H9 (cell line): ENCODE data around the gene USP7. TPM values are rescaled to one million over a fixed set of nuclear protein-coding genes. Genes with fewer than 3 reads are reported as not detected.

Experiments
- DNase-seq: peaks from one replicate; pipeline ENCODE4 v3.0.0-alpha.2; 2017
- H2AFZ ChIP-seq: one replicate; pipeline ENCODE4 v1.6.1; 2013; ENCODE audit warnings: mild to moderate bottlenecking, low read length, control low read depth, moderate library complexity
- H2AK5ac ChIP-seq: 2 replicates; pipeline ENCODE4 v1.6.1; 2013; ENCODE audit warnings: low read length, control low read depth, mixed read lengths; ENCODE audit not compliant: insufficient read length
- H2BK120ac ChIP-seq: one replicate; pipeline ENCODE4 v1.6.1; 2013; ENCODE audit warnings: low read depth, mild to moderate bottlenecking, low read length, control low read depth, inconsistent platforms; ENCODE audit not compliant: poor library complexity, severe bottlenecking
- H2BK12ac ChIP-seq: 2 replicates; pipeline ENCODE4 v1.6.1; 2013; ENCODE audit warnings: low read length, control low read depth, mixed read lengths, low read depth; ENCODE audit not compliant: insufficient read length
- H2BK15ac ChIP-seq: 2 replicates; pipeline ENCODE4 v1.6.1; 2013; ENCODE audit warnings: low read depth, low read length, control low read depth
- H2BK20ac ChIP-seq: one replicate; pipeline ENCODE4 v1.6.1; 2013; ENCODE audit warnings: low read depth, mild to moderate bottlenecking, low read length, control low read depth, inconsistent platforms; ENCODE audit not compliant: poor library complexity, severe bottlenecking
- H2BK5ac ChIP-seq: 2 replicates; pipeline ENCODE4 v1.6.1; 2013; ENCODE audit warnings: low read length, control low read depth, mixed read lengths; ENCODE audit not compliant: insufficient read length
- H3K14ac ChIP-seq: 2 replicates; pipeline ENCODE4 v1.6.1; 2013; ENCODE audit warnings: low read length, control low read depth; ENCODE audit not compliant: insufficient read depth
- H3K18ac ChIP-seq: 2 replicates; pipeline ENCODE4 v1.6.1; 2013; ENCODE audit warnings: low read depth, mild to moderate bottlenecking, mixed read lengths, low read length, control low read depth; ENCODE audit not compliant: insufficient read length
- H3K23ac ChIP-seq: 2 replicates; pipeline ENCODE4 v1.6.1; 2013; ENCODE audit warnings: low read length, control low read depth, mixed read lengths, low read depth; ENCODE audit not compliant: insufficient read length
- H3K23me2 ChIP-seq: 2 replicates; pipeline ENCODE4 v1.6.1; 2013; ENCODE audit warnings: low read depth, mild to moderate bottlenecking, mixed read lengths, low read length, control low read depth; ENCODE audit not compliant: insufficient read length, poor library complexity, severe bottlenecking
- H3K27ac ChIP-seq: 2 replicates; pipeline ENCODE4 v1.5.1; 2013; ENCODE audit warnings: low read length, control low read depth, mixed read lengths, low read depth; ENCODE audit not compliant: insufficient read length
- H3K27me3 ChIP-seq: 2 replicates; pipeline ENCODE4 v1.6.1; 2013; ENCODE audit warnings: low read length, control low read depth, inconsistent platforms; ENCODE audit not compliant: insufficient read depth
- H3K4ac ChIP-seq: 2 replicates; pipeline ENCODE4 v1.6.1; 2013; ENCODE audit warnings: low read depth, mild to moderate bottlenecking, control low read depth, inconsistent platforms, low read length, moderate library complexity
- H3K4me1 ChIP-seq: 2 replicates; pipeline ENCODE4 v1.6.1; 2013; ENCODE audit warnings: low read length, control low read depth, inconsistent platforms; ENCODE audit not compliant: insufficient read depth
- H3K4me2 ChIP-seq: 2 replicates; pipeline ENCODE4 v1.6.1; 2013; ENCODE audit warnings: low read length, control low read depth, mixed read lengths; ENCODE audit not compliant: insufficient read length, insufficient read depth
- H3K56ac ChIP-seq: 2 replicates; pipeline ENCODE4 v1.6.1; 2013; ENCODE audit warnings: low read depth, mild to moderate bottlenecking, mixed read lengths, low read length, control low read depth; ENCODE audit not compliant: insufficient read length
- H3K79me1 ChIP-seq: 2 replicates; pipeline ENCODE4 v1.6.1; 2013; ENCODE audit warnings: low read depth, mild to moderate bottlenecking, moderate library complexity, low read length, control low read depth, inconsistent platforms; ENCODE audit not compliant: insufficient read depth, poor library complexity, severe bottlenecking
- H3K79me2 ChIP-seq: 2 replicates; pipeline ENCODE4 v1.6.1; 2013; ENCODE audit warnings: low read length, control low read depth, inconsistent platforms; ENCODE audit not compliant: insufficient read depth
- H3K9ac ChIP-seq: 2 replicates; pipeline ENCODE4 v1.6.1; 2013; ENCODE audit warnings: low read length, control low read depth, mixed read lengths; ENCODE audit not compliant: insufficient read length; ENCODE audit errors: extremely low read depth
- H3K9me3 ChIP-seq: one replicate; pipeline ENCODE4 v1.6.1; 2013; ENCODE audit warnings: low read depth, low read length, inconsistent platforms; ENCODE audit not compliant: control insufficient read depth
- H3T11ph ChIP-seq: one replicate; pipeline ENCODE4 v1.6.1; 2013; ENCODE audit warnings: mild to moderate bottlenecking, low read length, control low read depth, inconsistent platforms
- H4K20me1 ChIP-seq: one replicate; pipeline ENCODE4 v1.6.1; 2013; ENCODE audit not compliant: control insufficient read depth, insufficient read length, insufficient read depth
- H4K5ac ChIP-seq: 2 replicates; pipeline ENCODE4 v1.6.1; 2013; ENCODE audit warnings: low read depth, mild to moderate bottlenecking, mixed read lengths, low read length, control low read depth; ENCODE audit not compliant: insufficient read length
- H4K8ac ChIP-seq: replicated peaks from 2 replicates; pipeline ENCODE4 v1.6.1; 2013; ENCODE audit warnings: low read length, control low read depth, mixed read lengths, low read depth; ENCODE audit not compliant: insufficient read length
- H4K91ac ChIP-seq: 2 replicates; pipeline ENCODE4 v1.6.1; 2013; ENCODE audit warnings: low read depth, mild to moderate bottlenecking, moderate library complexity, mixed read lengths, low read length, control low read depth; ENCODE audit not compliant: insufficient read length
- H3K27ac Mint-ChIP-seq, 3 experiments: 2 replicates in 2 of 3; 3 replicates in 1 of 3; pipeline ENCODE4 v1.8.0; 2020 to 2021; ENCODE audit warnings: mixed read lengths in 3 of 3, mild to moderate bottlenecking in 1 of 3, moderate library complexity in 1 of 3
- H3K27me3 Mint-ChIP-seq: 2 replicates; pipeline ENCODE4 v1.8.0; 2021; ENCODE audit warnings: low read depth, mild to moderate bottlenecking, moderate library complexity, mixed read lengths
- H3K36me3 Mint-ChIP-seq, 3 experiments: 2 replicates in 2 of 3; 3 replicates in 1 of 3; pipeline ENCODE4 v1.8.0; 2020 to 2021; ENCODE audit warnings: low read depth in 3 of 3, mixed read lengths in 3 of 3; ENCODE audit not compliant: insufficient read depth in 1 of 3
- H3K4me1 Mint-ChIP-seq, 2 experiments: 2 replicates each; pipeline ENCODE4 v1.8.0; 2020; ENCODE audit warnings: mixed read lengths in 2 of 2
- H3K4me3 Mint-ChIP-seq, 2 experiments: 2 replicates in 1 of 2; 3 replicates in 1 of 2; pipeline ENCODE4 v1.8.0; 2020 to 2021; ENCODE audit warnings: mild to moderate bottlenecking in 2 of 2, mixed read lengths in 2 of 2, moderate library complexity in 1 of 2
- H3K9me3 Mint-ChIP-seq, 2 experiments: 2 replicates in 1 of 2; 3 replicates in 1 of 2; pipeline ENCODE4 v1.8.0; 2020; ENCODE audit warnings: mild to moderate bottlenecking in 2 of 2, mixed read lengths in 2 of 2, moderate library complexity in 1 of 2
- WGBS: extraction: QIAGEN DNeasy Blood & Tissue Kit; methylation state at CpG from one replicate; pipeline ENCODE4 v1.1.7; 2013; ENCODE audit warnings: missing lambda C conversion rate, low lambda C conversion rate, mixed read lengths; ENCODE audit not compliant: insufficient read length; ENCODE audit errors: extremely low coverage; 5-methylcytosine and 5-hydroxymethylcytosine counted together
- total RNA-seq: library from RNA; stranded (reverse); gene quantifications from 2 replicates; pipeline ENCODE4 v1.2.1, GENCODE V29; 2021
- TF ChIP-seq, protein P1 (sequence below): fragments of 200-600 bp; sonication (generic); conservative IDR thresholded peaks from 3 replicates; pipeline ENCODE4 v1.8.0; 2021; ENCODE audit warnings: antibody characterized with exemption, mild to moderate bottlenecking

USP7 gene
- total RNA-seq, 1 experiment from 2014 or later, result 192 TPM

DNA sequence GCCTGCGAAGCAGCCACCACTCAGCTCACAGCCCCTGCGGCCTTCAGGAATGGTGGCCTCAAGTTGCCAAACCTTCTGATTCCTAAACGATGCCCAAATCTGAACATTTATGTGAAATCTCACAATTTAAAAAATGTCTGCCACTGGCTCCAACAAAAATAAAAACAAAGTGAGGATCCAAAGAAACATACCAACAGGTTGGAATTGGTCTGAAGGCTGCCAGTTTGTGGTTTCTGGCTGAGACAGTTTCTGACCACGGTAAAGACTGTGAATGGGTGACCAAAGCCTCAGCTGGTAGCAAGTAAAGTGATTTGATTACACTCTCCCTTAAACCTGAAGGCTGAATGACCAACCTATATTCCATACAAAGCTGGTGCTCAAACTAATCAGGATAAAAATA lies 56.6 kb downstream of the USP7 start:
- no peak overlapping the region for H2BK120ac ChIP-seq
- H2BK12ac ChIP-seq, result no peak overlapping the region
- H4K5ac ChIP-seq, result no peak overlapping the region
- Mint-ChIP-seq H3K36me3 (peaks cover 66 to 88% (median 79%) of the 10 kb centered on the region in 3 experiments; a peak in 6 of 7 replicates), H3K4me1 (peaks cover 16% of the 10 kb centered on the region in 2 experiments), H3K27ac (no peak overlapping the region), H3K9me3 (no peaks in the 10 kb centered on the region), H3K27me3 (no peaks in the 10 kb centered on the region), H3K4me3 (no peak overlapping the region)
- H4K91ac ChIP-seq, result no peak overlapping the region
- no peak overlapping the region for H3K14ac ChIP-seq
- WGBS, result no CpG with 5 or more reads among the region's 4 CpGs
- H3K4ac ChIP-seq, result no peak overlapping the region
- no peak overlapping the region for H3K4me2 ChIP-seq
- no peak overlapping the region for H3K56ac ChIP-seq
- no peaks in the 10 kb centered on the region for H3K23me2 ChIP-seq
- H4K8ac ChIP-seq, result no peak overlapping the region
- no peak overlapping the region for H3K27ac ChIP-seq
- H3K23ac ChIP-seq, result no peak overlapping the region
- no peaks in the 10 kb centered on the region; the same call in 1 of the 2 replicates for H3K79me2 ChIP-seq
- TF ChIP-seq, protein P1, sequence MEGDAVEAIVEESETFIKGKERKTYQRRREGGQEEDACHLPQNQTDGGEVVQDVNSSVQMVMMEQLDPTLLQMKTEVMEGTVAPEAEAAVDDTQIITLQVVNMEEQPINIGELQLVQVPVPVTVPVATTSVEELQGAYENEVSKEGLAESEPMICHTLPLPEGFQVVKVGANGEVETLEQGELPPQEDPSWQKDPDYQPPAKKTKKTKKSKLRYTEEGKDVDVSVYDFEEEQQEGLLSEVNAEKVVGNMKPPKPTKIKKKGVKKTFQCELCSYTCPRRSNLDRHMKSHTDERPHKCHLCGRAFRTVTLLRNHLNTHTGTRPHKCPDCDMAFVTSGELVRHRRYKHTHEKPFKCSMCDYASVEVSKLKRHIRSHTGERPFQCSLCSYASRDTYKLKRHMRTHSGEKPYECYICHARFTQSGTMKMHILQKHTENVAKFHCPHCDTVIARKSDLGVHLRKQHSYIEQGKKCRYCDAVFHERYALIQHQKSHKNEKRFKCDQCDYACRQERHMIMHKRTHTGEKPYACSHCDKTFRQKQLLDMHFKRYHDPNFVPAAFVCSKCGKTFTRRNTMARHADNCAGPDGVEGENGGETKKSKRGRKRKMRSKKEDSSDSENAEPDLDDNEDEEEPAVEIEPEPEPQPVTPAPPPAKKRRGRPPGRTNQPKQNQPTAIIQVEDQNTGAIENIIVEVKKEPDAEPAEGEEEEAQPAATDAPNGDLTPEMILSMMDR, result no peak
- H3K18ac ChIP-seq, result no peak overlapping the region
- H2BK15ac ChIP-seq, result no peak overlapping the region
- H2AK5ac ChIP-seq, result no peak overlapping the region
- H4K20me1 ChIP-seq, result no peaks in the 10 kb centered on the region
- H3K27me3 ChIP-seq, result no peaks in the 10 kb centered on the region
- H2AFZ ChIP-seq, result no peak overlapping the region
- no peak for DNase-seq
- no peaks in the 10 kb centered on the region for H3K9me3 ChIP-seq
- no peak overlapping the region for H2BK5ac ChIP-seq
- no peak overlapping the region for H3T11ph ChIP-seq
- H2BK20ac ChIP-seq, result no peak overlapping the region
- H3K4me1 ChIP-seq, result no peaks in the 10 kb centered on the region
- H3K9ac ChIP-seq, result no peak overlapping the region
- H3K79me1 ChIP-seq, result peaks cover 5% of the 10 kb centered on the region
